ENCODE measurements around the gene PCNX4.

DNA sequence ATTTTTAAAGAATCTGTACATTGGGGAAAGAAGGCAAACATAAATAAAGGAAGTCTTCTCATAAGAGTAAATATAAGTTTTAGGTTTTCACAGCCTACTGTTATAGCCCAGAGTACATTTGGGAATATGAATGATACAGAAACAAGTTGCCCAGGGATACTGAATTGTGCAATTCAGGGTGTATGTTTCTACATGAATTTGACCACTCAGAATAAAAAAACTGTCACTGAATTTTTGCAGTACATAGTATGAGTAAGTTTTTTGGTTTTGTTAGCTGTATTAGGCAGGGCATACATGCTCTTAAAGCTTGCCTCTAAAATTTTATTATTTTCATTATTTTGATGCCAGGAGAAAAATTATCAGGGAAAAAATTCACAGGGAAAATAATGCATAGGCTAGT, 6.6 kb upstream of the PCNX4 start:
- TF ChIP-seq, protein P1, sequence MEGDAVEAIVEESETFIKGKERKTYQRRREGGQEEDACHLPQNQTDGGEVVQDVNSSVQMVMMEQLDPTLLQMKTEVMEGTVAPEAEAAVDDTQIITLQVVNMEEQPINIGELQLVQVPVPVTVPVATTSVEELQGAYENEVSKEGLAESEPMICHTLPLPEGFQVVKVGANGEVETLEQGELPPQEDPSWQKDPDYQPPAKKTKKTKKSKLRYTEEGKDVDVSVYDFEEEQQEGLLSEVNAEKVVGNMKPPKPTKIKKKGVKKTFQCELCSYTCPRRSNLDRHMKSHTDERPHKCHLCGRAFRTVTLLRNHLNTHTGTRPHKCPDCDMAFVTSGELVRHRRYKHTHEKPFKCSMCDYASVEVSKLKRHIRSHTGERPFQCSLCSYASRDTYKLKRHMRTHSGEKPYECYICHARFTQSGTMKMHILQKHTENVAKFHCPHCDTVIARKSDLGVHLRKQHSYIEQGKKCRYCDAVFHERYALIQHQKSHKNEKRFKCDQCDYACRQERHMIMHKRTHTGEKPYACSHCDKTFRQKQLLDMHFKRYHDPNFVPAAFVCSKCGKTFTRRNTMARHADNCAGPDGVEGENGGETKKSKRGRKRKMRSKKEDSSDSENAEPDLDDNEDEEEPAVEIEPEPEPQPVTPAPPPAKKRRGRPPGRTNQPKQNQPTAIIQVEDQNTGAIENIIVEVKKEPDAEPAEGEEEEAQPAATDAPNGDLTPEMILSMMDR (conservative IDR thresholded peaks at IDR 0.05; ENCODE audit: low read depth, low read length), result no peak
- TF ChIP-seq EZH2 (IDR thresholded peaks at IDR 0.05; ENCODE audit: low read length, unreplicated experiment), result no peak

Measured in PC-3 (cell line).